ENCODE results near the gene KCNS1. TPM values are rescaled to one million over a fixed set of nuclear protein-coding genes. Genes with fewer than 3 reads are reported as not detected.
A peak's percentile ranks its signal among the peaks of the same experiment; 100 is the strongest.

KCNS1 gene
- total and polyA plus RNA-seq, 8 donors = 0.05 to 0.99 (median 0.08) TPM; not detected in 1

DNA sequence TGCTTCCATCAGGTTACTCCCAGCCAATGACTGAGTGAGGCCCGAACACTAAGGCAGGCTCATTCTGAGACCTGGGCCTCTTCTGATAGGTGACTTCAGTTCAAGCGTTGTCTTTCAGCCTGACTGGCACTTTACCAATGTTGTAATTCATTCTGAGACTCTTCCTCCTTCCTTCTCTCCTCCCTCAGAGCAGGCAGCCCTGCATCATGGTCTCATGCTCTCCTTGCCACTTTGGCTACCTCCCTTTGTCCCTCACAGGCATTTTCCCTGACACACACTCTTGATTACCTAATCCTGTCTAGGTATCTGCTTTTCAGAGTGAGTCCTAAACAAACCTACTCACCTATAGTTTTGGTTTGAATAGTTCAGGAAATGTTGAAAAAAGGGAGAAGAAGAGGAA, 36.0 kb upstream of the KCNS1 start:
- no peak overlapping the region for H3K4me3 ChIP-seq
- H3K27ac ChIP-seq = no peak overlapping the region
- ATAC-seq (no peak), DNase-seq (no peak)
- TF ChIP-seq, protein P1, sequence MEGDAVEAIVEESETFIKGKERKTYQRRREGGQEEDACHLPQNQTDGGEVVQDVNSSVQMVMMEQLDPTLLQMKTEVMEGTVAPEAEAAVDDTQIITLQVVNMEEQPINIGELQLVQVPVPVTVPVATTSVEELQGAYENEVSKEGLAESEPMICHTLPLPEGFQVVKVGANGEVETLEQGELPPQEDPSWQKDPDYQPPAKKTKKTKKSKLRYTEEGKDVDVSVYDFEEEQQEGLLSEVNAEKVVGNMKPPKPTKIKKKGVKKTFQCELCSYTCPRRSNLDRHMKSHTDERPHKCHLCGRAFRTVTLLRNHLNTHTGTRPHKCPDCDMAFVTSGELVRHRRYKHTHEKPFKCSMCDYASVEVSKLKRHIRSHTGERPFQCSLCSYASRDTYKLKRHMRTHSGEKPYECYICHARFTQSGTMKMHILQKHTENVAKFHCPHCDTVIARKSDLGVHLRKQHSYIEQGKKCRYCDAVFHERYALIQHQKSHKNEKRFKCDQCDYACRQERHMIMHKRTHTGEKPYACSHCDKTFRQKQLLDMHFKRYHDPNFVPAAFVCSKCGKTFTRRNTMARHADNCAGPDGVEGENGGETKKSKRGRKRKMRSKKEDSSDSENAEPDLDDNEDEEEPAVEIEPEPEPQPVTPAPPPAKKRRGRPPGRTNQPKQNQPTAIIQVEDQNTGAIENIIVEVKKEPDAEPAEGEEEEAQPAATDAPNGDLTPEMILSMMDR (IDR thresholded peaks at IDR 0.05) = no peak
- no peaks in the 10 kb centered on the region for H3K4me1 ChIP-seq
- H3K36me3 ChIP-seq = no peaks in the 10 kb centered on the region
- intact Hi-C loops (cut with DNase I) = no loop called here
- no peaks in the 10 kb centered on the region for H3K9me3 ChIP-seq
- no peaks in the 10 kb centered on the region for H3K27me3 ChIP-seq

DNA sequence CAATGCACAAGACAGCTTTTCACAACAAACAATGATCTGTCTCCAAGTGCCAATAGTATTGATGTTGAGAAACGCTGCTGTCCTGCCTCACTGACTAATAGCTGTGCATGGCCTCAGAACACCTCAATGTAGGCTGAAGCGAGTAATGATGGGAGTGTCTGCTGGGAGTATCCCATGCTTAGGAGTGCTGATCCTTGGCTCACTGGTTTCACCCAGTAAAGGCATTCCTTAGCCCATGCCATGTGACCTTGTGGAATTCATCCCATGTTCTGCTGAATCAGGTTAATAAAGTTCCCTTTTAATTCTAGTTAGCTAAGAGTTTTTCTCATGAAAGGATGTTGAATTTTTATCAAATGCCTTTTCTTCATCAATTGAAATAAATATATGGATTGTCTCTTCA, 27.2 kb upstream of the KCNS1 start:
- Histone ChIP-seq H3K9me3 (no peaks in the 10 kb centered on the region), H3K36me3 (no peaks in the 10 kb centered on the region), H3K27ac (peak overlapping the region in 1 of 2 donors; percentile 40), H3K4me1 (no peaks in the 10 kb centered on the region), H3K4me3 (no peak overlapping the region), H3K27me3 (peaks cover 5 to 33% of the 10 kb centered on the region in 2 donors)
- TF ChIP-seq, protein P1 (IDR thresholded peaks at IDR 0.05) = no peak
- no peak for DNase-seq
- ATAC-seq = peak; percentile 92
- intact Hi-C loops (cut with DNase I) = no loop called here

DNA sequence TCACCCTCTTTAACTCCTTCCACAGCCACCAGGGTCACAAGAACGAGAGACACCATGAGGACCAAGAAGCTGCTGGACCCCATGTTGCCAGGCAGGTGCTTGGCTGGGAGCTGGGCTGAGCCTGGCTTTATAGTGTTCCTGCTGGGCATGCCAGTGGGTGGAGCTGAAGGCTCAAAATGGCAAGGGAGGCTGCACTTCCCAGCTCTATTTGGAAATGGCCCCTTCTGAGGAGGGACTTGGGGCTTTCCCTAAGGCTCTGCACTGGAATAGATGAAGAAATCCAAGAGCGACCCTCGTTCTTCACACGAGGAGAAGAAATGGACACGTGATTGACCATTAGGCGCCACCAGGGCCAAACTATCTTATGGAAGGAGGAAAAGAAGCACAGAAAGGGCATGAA, 23.4 kb upstream of the KCNS1 start, which contains the start of gene WFDC12:
Gene WFDC12 (minus strand): TSS at position 101 of the 400 bp plus-strand sequence. CDS start 18 bp downstream, at position 83.
- DNase-seq (no peak), ATAC-seq (no peak)
- Histone ChIP-seq H3K9me3 (no peaks in the 10 kb centered on the region), H3K27me3 (peaks cover 5 to 18% of the 10 kb centered on the region in 2 donors), H3K27ac (no peak within 1 kb of the TSS), H3K36me3 (no peaks in the 10 kb centered on the region), H3K4me3 (no peak within 1 kb of the TSS), H3K4me1 (no peaks in the 10 kb centered on the region)
- TF ChIP-seq, protein P1 (IDR thresholded peaks at IDR 0.05) = no peak
- intact Hi-C loops (cut with DNase I) = no loop called here

DNA sequence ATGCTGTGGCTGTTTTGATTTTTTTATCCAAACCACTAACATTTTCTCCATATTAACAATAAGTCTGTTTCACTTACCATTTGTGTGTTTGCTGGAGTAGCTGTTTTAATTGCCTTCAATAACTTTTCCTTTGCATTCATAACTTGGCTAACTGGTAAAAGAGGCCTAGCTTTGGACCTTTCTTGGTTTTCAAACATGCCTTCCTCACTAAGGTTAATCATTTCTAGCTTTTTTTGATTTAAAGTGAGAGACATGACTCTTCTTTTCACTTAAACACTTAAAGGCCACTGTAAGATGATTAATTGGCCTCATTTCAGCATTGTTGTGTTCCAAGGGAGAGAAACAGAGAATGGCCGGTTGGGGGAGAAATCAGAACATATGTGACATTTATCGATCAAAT, 20.5 kb upstream of the KCNS1 start:
- H3K27ac ChIP-seq = no peak overlapping the region
- no peak overlapping the region for H3K4me3 ChIP-seq
- H3K9me3 ChIP-seq = no peaks in the 10 kb centered on the region
- TF ChIP-seq, protein P1 (IDR thresholded peaks at IDR 0.05) = no peak
- intact Hi-C loops (cut with DNase I) = no loop called here
- DNase-seq (no peak), ATAC-seq (no peak)
- H3K27me3 ChIP-seq = peaks cover 5 to 24% of the 10 kb centered on the region in 2 donors
- no peaks in the 10 kb centered on the region for H3K36me3 ChIP-seq
- H3K4me1 ChIP-seq = no peaks in the 10 kb centered on the region

DNA sequence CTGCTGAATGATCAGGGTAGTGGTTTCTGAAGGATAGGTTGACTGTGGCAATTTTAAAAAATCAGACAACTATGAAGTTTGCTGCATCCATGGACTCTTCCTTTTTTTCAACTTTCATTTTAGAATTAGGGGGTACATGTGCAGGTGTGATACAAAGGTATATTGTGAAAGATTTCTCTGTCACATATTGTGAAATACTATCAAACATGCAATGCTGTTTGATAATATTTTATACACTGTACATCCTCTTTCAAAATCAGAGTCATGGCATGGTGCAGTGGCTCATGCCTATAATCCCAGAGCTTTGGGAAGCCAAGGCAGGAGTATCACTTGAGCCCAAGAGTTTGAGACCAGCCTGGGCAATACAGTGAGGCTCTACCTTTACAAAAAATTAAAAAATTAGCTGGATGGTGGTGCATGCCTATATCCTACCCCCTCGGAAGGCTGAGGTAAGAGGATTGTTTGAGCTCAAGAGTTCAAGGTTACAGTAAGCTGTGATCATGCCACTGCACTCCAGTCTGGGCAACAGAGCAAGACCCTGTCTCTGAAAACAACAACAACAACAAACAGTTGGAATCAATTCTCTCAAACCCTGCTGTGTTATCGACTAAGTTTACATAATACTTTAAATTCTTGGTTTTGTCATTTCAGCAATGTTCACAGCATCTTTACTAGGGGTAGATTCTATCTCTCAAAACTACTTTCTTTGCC, 18.8 kb upstream of the KCNS1 start:
- no peak for DNase-seq
- Histone ChIP-seq H3K9me3 (no peaks in the 10 kb centered on the region), H3K4me3 (no peak overlapping the region), H3K4me1 (no peaks in the 10 kb centered on the region), H3K27ac (no peak overlapping the region), H3K27me3 (peaks cover 0 to 32% of the 10 kb centered on the region in 2 donors), H3K36me3 (no peaks in the 10 kb centered on the region)
- TF ChIP-seq, protein P1 (IDR thresholded peaks at IDR 0.05) = no peak
- no peak for ATAC-seq
- intact Hi-C loops (cut with DNase I) = no loop called here

Measured in left lung (tissue), 10 donors.